ENCODE measurements around the gene BCAS1. TPM values are rescaled to one million over a fixed set of nuclear protein-coding genes. Genes with fewer than 3 reads are reported as not detected.

The BCAS1 gene
- total and polyA plus RNA-seq, 2 donors from 2014 or later, result 1.1 to 4.8 TPM

DNA sequence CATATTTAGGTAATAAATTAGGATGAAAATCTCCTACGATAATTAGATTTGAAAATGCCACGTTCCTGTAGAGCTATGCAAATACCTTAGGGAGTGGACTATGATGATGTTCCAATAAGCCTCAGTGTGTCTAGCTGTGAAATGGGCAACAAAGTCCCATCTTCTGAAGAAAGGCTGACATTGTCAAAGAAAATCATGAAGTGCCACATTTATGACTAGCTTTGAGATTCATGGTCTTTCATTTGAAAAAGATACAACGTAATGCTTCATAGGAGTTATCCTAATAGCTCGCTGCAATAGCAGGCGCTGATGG lies 23.8 kb upstream of the BCAS1 start:
- DNase-seq (no peak), FAIRE-seq (no peak)
- H3K36me3 ChIP-seq (ENCODE audit: control insufficient read depth in 2 of 3, insufficient read depth in 3 of 3, low read length in 3 of 3), result no peaks in the 10 kb centered on the region
- H3K9me3 ChIP-seq (ENCODE audit: control insufficient read depth in 2 of 3, insufficient read depth in 1 of 3, low read length in 3 of 3), result no peaks in the 10 kb centered on the region
- no peaks in the 10 kb centered on the region for H3K27me3 ChIP-seq (ENCODE audit: control insufficient read depth, insufficient read depth, low read length)
- TF ChIP-seq, protein P1, sequence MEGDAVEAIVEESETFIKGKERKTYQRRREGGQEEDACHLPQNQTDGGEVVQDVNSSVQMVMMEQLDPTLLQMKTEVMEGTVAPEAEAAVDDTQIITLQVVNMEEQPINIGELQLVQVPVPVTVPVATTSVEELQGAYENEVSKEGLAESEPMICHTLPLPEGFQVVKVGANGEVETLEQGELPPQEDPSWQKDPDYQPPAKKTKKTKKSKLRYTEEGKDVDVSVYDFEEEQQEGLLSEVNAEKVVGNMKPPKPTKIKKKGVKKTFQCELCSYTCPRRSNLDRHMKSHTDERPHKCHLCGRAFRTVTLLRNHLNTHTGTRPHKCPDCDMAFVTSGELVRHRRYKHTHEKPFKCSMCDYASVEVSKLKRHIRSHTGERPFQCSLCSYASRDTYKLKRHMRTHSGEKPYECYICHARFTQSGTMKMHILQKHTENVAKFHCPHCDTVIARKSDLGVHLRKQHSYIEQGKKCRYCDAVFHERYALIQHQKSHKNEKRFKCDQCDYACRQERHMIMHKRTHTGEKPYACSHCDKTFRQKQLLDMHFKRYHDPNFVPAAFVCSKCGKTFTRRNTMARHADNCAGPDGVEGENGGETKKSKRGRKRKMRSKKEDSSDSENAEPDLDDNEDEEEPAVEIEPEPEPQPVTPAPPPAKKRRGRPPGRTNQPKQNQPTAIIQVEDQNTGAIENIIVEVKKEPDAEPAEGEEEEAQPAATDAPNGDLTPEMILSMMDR (IDR thresholded peaks at IDR 0.05; ENCODE audit: borderline replicate concordance, extremely low read depth, insufficient read depth), result no peak
- no peak overlapping the region for H3K9ac ChIP-seq (ENCODE audit: low read length in 3 of 3)
- peaks cover 0 to 15% (median 0%) of the 10 kb centered on the region in 3 donors for H3K4me1 ChIP-seq (ENCODE audit: control insufficient read depth in 2 of 3, insufficient read depth in 2 of 3, low read depth in 1 of 3, low read length in 3 of 3)
- no peak overlapping the region for H3K27ac ChIP-seq (ENCODE audit: low read depth in 2 of 2, low read length in 2 of 2)
- H3K4me3 ChIP-seq (ENCODE audit: low read length in 3 of 3), result no peak overlapping the region
- intact Hi-C loops (cut with DNase I), result no loop called here

DNA sequence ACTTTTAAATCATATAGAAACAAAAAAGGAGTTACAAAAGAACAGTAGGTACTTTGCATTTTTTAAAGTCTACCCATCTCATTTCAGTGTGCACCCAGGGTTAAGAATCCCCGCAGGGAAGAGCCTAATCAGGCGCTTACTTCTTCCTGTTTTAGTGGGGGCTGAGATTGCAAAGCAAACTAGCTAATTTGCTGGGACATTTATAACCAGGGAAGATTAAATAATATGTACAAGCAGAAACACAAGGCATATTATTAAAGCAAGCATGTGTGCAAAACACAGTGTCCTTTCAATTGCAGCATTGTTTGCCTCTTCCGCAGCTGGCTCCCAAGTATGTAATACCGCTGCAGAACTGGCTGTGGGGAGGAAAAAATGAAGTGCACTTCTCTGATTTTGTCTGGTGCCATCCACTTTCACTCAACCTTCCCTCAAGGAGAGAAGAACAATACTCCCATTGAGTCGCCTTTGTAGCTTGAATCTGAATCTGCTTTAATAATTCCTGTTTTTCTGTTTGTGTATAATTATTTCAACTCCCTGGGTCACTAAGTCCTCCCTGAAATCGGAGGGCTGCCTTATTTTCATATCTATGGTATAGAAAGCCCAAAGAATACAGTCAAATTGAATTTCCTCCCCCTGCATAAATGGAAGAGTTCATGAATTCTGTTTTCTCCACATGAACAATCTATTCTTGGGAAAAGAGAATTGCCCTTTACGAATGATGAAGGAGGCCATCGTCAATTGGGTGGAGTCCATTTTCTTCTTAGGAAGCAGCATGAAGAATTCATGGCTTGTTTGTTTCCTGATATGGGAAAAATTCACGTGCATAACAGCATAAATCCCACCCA lies 23.3 kb upstream of the BCAS1 start:
- TF ChIP-seq, protein P1 (IDR thresholded peaks at IDR 0.05; ENCODE audit: borderline replicate concordance, extremely low read depth, insufficient read depth), result no peak
- H3K4me3 ChIP-seq (ENCODE audit: low read length in 3 of 3), result no peak overlapping the region
- no peaks in the 10 kb centered on the region for H3K36me3 ChIP-seq (ENCODE audit: control insufficient read depth in 2 of 3, insufficient read depth in 3 of 3, low read length in 3 of 3)
- no peak for FAIRE-seq
- H3K4me1 ChIP-seq (ENCODE audit: control insufficient read depth in 2 of 3, insufficient read depth in 2 of 3, low read depth in 1 of 3, low read length in 3 of 3), result peaks cover 0 to 10% (median 0%) of the 10 kb centered on the region in 3 donors
- no peaks in the 10 kb centered on the region for H3K27me3 ChIP-seq (ENCODE audit: control insufficient read depth, insufficient read depth, low read length)
- intact Hi-C loops (cut with DNase I), result no loop called here
- no peak overlapping the region for H3K27ac ChIP-seq (ENCODE audit: low read depth in 2 of 2, low read length in 2 of 2)
- no peak overlapping the region for H3K9ac ChIP-seq (ENCODE audit: low read length in 3 of 3)
- no peaks in the 10 kb centered on the region for H3K9me3 ChIP-seq (ENCODE audit: control insufficient read depth in 2 of 3, insufficient read depth in 1 of 3, low read length in 3 of 3)
- peak in 1 of 5 donors; percentile 9 for DNase-seq

DNA sequence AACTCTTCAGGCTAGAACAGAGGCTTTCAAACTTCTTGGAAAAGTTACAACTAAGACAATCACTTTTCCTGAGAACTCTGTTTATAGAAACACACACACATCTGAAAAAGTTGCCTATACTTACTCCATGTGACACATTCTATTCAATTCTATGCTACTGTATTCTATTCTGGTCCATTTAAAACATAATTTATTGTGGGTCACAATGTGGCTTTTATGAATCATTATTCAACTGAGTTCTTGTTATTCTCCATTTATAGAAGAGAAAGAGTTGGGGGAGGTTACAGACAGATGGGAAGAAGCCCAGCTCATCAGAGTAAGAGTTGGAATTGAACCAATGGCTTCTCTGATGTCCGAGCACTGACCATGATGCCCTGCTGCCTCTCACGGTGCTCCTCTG lies 21.6 kb upstream of the BCAS1 start:
- FAIRE-seq (no peak), DNase-seq (no peak)
- Histone ChIP-seq H3K4me1 (ENCODE audit: control insufficient read depth in 2 of 3, insufficient read depth in 2 of 3, low read depth in 1 of 3, low read length in 3 of 3) (peaks cover 0 to 5% (median 0%) of the 10 kb centered on the region in 3 donors), H3K4me3 (ENCODE audit: low read length in 3 of 3) (no peak overlapping the region), H3K27me3 (ENCODE audit: control insufficient read depth, insufficient read depth, low read length) (no peaks in the 10 kb centered on the region), H3K9me3 (ENCODE audit: control insufficient read depth in 2 of 3, insufficient read depth in 1 of 3, low read length in 3 of 3) (no peaks in the 10 kb centered on the region), H3K36me3 (ENCODE audit: control insufficient read depth in 2 of 3, insufficient read depth in 3 of 3, low read length in 3 of 3) (no peaks in the 10 kb centered on the region), H3K9ac (ENCODE audit: low read length in 3 of 3) (no peak overlapping the region), H3K27ac (ENCODE audit: low read depth in 2 of 2, low read length in 2 of 2) (no peak overlapping the region)
- TF ChIP-seq, protein P1 (IDR thresholded peaks at IDR 0.05; ENCODE audit: borderline replicate concordance, extremely low read depth, insufficient read depth), result no peak
- intact Hi-C loops (cut with DNase I), result no loop called here
